OCI-LY1 (cell line): ENCODE data around the gene FANCC.

Source experiments
- H2AFZ ChIP-seq: fragments of 200-600 bp; sonication (generic), shearing (Covaris generic); 2 replicates; pipeline ENCODE4 v1.6.0; 2014; ENCODE audit warnings: antibody characterized with exemption, mild to moderate bottlenecking, low read length
- H3F3A ChIP-seq: fragments of 200-600 bp; sonication (generic), shearing (Covaris generic); 2 replicates; pipeline ENCODE4 v1.6.0; 2014; ENCODE audit warnings: mild to moderate bottlenecking, antibody characterized with exemption, low read length, moderate library complexity; ENCODE audit not compliant: insufficient read depth
- H3K27ac ChIP-seq: fragments of 200-600 bp; sonication (generic); 2 replicates; pipeline ENCODE4 v1.5.1; 2014; ENCODE audit warnings: low read length, mixed run types, mild to moderate bottlenecking, low read depth; ENCODE audit not compliant: poor library complexity, severe bottlenecking
- H3K27me3 ChIP-seq: fragments of 200-600 bp; sonication (generic); 2 replicates; pipeline ENCODE4 v1.6.0; 2014; ENCODE audit warnings: antibody characterized with exemption, mild to moderate bottlenecking, low read length, moderate library complexity; ENCODE audit not compliant: insufficient read depth
- H3K36me3 ChIP-seq: fragments of 200-600 bp; sonication (generic); 2 replicates; pipeline ENCODE4 v1.6.1; 2014; ENCODE audit warnings: mild to moderate bottlenecking, antibody characterized with exemption, low read length, moderate library complexity, mixed read lengths; ENCODE audit not compliant: insufficient read depth
- H3K4me1 ChIP-seq: fragments of 200-600 bp; sonication (generic); 2 replicates; pipeline ENCODE4 v1.5.1; 2014; ENCODE audit warnings: mild to moderate bottlenecking, low read length, moderate library complexity; ENCODE audit not compliant: insufficient read depth, severe bottlenecking
- H3K4me2 ChIP-seq: fragments of 200-600 bp; sonication (generic), shearing (Covaris generic); 2 replicates; pipeline ENCODE4 v1.6.1; 2014; ENCODE audit warnings: low read length
- H3K4me3 ChIP-seq: fragments of 200-600 bp; sonication (generic); 2 replicates; pipeline ENCODE4 v1.5.1; 2014; ENCODE audit warnings: low read length, low read depth, mild to moderate bottlenecking, mixed read lengths; ENCODE audit not compliant: poor library complexity, severe bottlenecking
- H3K79me2 ChIP-seq: fragments of 200-600 bp; shearing (Covaris generic); 2 replicates; pipeline ENCODE4 v1.6.1; 2016; ENCODE audit warnings: mixed run types, low read length, mixed read lengths; ENCODE audit not compliant: insufficient read depth
- H3K9ac ChIP-seq: fragments of 200-600 bp; sonication (generic), shearing (Covaris generic); 2 replicates; pipeline ENCODE4 v1.6.1; 2014; ENCODE audit warnings: mild to moderate bottlenecking, low read length, mixed read lengths
- H3K9me2 ChIP-seq: fragments of 200-600 bp; sonication (generic), shearing (Covaris generic); 2 replicates; pipeline ENCODE4 v1.6.1; 2014; ENCODE audit warnings: low read depth, mild to moderate bottlenecking, low read length, mixed read lengths
- H3K9me3 ChIP-seq: fragments of 200-600 bp; shearing (Covaris generic); 2 replicates; pipeline ENCODE4 v1.6.1; 2014; ENCODE audit warnings: low read length, mixed read lengths
- H4K20me1 ChIP-seq: fragments of 200-600 bp; sonication (generic), shearing (Covaris generic); 2 replicates; pipeline ENCODE4 v1.6.0; 2016; ENCODE audit warnings: mild to moderate bottlenecking, low read length; ENCODE audit not compliant: insufficient read depth
- CTCF ChIP-seq: fragments of 200-600 bp; sonication (generic), shearing (Covaris generic); IDR thresholded peaks from 2 replicates; pipeline ENCODE4 v1.5.1; 2017; ENCODE audit warnings: mild to moderate bottlenecking, antibody characterized with exemption, low read length, moderate library complexity, mixed read lengths
- EZH2 ChIP-seq: fragments of 200-600 bp; sonication (generic), shearing (Covaris generic); IDR thresholded peaks from 2 replicates; pipeline ENCODE4 v1.8.0; 2017; ENCODE audit warnings: borderline replicate concordance, mixed run types, mild to moderate bottlenecking, antibody characterized with exemption, low read length, moderate library complexity, mixed read lengths

FANCC gene

GRCh38 chr9:95349091-95350038 is 31.9 kb upstream of the FANCC start:
- Histone ChIP-seq H3K9ac (no peak overlapping the region), H4K20me1 (no peaks in the 10 kb centered on the region), H3K27ac (no peak overlapping the region), H3K4me3 (no peak overlapping the region), H3K4me1 (no peaks in the 10 kb centered on the region), H3K9me3 (no peaks in the 10 kb centered on the region), H3K9me2 (no peaks in the 10 kb centered on the region), H2AFZ (no peak overlapping the region), H3K27me3 (no peaks in the 10 kb centered on the region), H3K79me2 (no peaks in the 10 kb centered on the region), H3K36me3 (no peaks in the 10 kb centered on the region), H3K4me2 (no peak overlapping the region), H3F3A (no peaks in the 10 kb centered on the region)
- no peak for TF ChIP-seq CTCF
- no peak for TF ChIP-seq EZH2

GRCh38 chr9:95346021-95346420 is 28.5 kb upstream of the FANCC start:
- no peaks in the 10 kb centered on the region for H3K36me3 ChIP-seq
- H3K27me3 ChIP-seq = no peaks in the 10 kb centered on the region
- H3K79me2 ChIP-seq = no peaks in the 10 kb centered on the region
- H3F3A ChIP-seq = no peaks in the 10 kb centered on the region
- H3K9ac ChIP-seq = no peak overlapping the region
- no peak overlapping the region for H3K27ac ChIP-seq
- TF ChIP-seq CTCF (no peak), EZH2 (no peak)
- H3K4me1 ChIP-seq = no peaks in the 10 kb centered on the region
- no peaks in the 10 kb centered on the region for H4K20me1 ChIP-seq
- H3K4me3 ChIP-seq = no peak overlapping the region
- H3K9me3 ChIP-seq = no peaks in the 10 kb centered on the region
- H2AFZ ChIP-seq = no peak overlapping the region
- no peaks in the 10 kb centered on the region for H3K9me2 ChIP-seq
- H3K4me2 ChIP-seq = no peak overlapping the region

DNA sequence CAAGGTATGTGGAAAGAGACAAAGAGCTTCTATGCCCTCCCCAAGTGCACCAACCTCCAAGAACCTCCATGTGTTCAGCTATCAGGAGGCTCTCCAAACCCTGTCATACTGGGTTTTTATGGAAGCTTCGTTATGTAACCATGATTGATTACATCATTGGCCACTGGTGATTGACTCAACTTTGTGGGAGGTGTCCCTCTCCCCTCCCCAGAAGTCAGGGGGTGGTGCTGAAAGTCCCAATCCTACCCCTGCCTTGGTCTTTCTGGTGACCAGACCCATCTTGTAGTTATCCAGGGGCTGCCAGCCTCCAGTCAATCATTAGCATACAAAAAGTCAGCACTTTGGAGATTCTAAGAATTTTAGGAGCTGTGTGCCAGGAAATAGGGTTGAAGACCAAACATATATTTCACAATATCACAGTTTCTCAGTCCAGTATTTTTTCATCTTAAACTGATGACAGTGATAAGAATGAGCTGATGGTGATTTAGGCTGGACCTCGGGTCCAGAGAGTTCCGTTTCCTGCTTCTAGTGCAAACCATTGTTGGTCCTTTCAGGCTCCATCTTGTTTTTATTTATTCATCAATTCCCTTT is 27.3 kb upstream of the FANCC start:
- Histone ChIP-seq H3K79me2 (no peaks in the 10 kb centered on the region), H3K9ac (no peak overlapping the region), H3K9me2 (no peaks in the 10 kb centered on the region), H3F3A (no peaks in the 10 kb centered on the region), H3K27me3 (no peaks in the 10 kb centered on the region), H3K9me3 (no peaks in the 10 kb centered on the region), H3K36me3 (no peaks in the 10 kb centered on the region), H3K4me1 (no peaks in the 10 kb centered on the region), H3K4me2 (no peak overlapping the region), H2AFZ (no peak overlapping the region), H4K20me1 (no peaks in the 10 kb centered on the region), H3K4me3 (no peak overlapping the region), H3K27ac (no peak overlapping the region)
- TF ChIP-seq CTCF = no peak
- TF ChIP-seq EZH2 = no peak
